NCI-H226 (cell line): Measurements from ENCODE around the gene EIF4E.
"Not testable (repeated sequence)": the region's sequence is repeated elsewhere in the genome, so short reads cannot be mapped to it uniquely, and the experiment has no call there.

ENCODE experiments used
- DNase-seq: peaks from one replicate; pipeline ENCODE4 v3.0.0-alpha.2; 2015

The EIF4E gene, protein sequence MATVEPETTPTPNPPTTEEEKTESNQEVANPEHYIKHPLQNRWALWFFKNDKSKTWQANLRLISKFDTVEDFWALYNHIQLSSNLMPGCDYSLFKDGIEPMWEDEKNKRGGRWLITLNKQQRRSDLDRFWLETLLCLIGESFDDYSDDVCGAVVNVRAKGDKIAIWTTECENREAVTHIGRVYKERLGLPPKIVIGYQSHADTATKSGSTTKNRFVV

DNA sequence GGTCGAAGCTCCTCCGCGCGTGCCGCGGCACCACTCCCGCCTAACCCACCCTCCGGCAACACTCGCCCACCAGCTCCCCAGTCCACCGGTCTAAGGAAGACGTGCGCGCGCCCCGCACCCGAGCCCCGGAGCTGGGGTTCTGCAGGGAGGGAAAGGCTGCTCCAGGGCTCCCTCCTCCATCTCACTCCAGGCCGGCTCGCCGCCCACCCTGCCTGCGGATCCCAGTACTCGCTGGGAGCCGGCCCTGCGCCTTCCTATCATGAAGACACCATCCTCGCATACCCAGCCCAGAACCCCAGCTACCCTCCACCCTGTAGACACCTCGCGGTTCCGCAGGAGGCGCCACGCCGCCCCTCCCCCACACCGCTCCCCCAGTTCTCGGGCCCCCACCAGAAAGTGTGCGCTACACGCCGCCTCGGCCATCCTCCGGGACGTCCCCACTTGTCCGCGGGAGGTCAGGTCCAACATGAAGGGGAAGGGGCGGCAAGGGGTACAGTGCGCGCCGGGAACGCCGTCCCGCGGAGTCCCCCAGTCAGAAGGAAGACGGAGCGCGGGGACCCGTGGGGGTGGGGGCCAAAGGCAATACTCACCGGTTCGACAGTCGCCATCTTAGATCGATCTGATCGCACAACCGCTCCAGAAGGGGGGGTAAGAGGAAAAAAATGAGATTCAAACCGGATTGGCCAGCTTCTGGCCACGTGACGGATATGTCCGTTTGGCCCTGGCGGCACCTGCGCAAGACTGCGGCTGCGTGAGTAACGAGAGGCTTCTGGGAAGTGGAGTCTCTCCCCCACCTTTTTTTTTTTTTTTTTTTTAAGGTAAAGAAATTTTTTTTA lies at the start of gene EIF4E:
EIF4E (minus strand) TSS at position 629 of the 836 bp plus-strand sequence; CDS start at position 608, 21 bp downstream.
- peak; percentile 96 for DNase-seq

DNA sequence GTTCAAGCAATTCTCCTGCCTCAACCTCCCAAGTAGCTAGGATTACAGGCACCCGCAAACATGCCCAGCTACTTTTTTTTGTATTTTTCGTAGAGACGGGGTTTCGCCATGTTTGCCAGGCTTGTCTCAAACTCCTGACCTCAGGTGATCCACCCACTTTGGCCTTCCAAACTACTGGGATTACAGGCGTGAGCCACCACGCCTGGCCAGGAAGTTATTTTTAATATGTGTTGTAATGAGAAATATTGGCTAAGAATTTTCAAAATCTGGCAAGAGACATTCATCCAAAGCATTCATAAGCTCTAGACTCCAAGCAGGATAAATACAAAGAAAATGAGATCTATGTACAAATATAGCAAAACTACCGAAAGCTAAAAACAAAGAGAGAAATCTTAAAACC lies 48.6 kb upstream of the EIF4E start:
- DNase-seq: no peak

DNA sequence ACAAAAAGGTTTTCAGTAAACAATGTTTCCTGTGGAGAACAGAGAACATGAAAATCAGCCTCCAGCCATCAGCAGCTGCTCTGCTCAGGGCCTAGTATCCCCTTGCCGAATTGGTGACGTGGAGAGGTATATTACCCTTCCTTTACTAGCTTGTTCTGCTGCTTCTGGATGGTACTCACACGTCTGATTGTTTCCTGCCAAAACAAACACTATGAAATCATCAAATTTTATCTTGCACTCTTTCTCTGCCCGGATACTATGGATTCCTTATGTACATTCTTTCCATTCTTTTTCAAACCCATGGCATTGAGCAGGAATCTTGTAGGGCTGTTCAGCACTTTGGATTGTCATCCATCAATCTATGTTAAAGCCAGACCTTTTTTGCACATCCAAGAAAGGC lies 47.8 kb upstream of the EIF4E start:
- peak; percentile 80 for DNase-seq

DNA sequence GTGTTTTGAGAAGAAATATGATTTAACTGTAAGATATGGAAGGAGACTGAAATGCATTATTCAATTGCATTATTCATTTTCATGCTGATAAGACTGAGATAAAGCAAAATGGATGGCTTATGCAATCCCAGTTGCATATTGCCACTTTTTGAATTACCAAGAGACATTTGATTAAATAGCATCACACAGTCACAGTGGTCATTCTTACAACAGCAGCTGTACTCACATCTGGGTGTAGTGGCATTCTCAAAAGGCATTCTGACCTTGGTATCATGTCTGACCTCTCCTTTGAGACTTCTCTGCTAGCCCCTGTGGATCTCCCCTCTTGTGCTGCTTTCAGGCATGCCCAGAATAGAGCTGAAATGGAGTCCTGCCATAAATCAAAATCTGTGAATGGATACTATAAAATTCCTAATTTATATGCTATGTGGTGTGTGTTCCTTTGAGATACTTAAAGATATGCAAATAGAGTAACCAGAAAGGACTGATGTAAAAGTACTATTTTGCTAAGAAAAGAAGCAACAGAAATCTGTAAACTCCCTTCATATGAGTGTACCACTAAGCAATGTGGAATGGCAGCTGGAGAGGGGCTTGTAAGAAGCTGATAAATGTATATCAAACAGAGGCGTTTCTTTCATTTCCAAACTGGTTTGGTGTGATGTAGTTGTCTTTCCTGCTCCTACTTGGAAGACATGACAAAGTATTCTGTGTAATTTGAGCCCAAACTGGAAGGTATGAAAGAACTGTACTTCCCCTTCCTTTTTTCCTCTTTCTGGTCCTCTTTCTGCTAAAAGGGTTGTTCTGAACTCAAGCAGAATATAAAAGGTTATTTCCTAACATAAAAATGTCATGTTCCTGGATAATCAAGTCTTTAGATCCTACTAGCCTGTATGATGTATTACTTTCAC lies 41.2 kb upstream of the EIF4E start:
- no peak for DNase-seq

DNA sequence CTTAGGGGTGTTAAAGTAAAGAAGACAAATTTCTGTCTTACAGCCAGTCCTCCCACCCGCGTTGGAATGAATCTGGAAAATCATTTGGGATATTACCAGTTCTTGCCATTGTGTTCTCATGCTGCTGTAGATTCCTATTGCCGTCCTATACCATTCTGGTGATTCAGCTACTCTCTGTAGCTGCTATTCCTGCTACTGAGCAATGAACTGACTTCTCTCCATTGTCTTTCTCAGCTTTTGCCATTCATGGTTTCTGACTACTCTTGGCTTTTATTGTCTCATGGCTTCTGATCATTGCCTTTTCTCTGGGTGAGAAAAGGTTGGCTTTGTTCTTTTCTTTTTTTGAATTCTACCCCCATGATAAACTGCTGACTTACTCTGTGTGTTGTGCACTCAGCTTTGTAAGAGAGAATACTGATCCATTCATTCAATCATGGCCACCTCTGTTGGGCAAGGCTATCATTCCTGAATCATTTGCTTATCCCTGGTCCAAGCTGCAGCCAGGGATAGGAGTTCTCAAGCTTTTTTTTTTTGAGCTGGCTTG lies 38.9 kb upstream of the EIF4E start:
- no peak for DNase-seq

DNA sequence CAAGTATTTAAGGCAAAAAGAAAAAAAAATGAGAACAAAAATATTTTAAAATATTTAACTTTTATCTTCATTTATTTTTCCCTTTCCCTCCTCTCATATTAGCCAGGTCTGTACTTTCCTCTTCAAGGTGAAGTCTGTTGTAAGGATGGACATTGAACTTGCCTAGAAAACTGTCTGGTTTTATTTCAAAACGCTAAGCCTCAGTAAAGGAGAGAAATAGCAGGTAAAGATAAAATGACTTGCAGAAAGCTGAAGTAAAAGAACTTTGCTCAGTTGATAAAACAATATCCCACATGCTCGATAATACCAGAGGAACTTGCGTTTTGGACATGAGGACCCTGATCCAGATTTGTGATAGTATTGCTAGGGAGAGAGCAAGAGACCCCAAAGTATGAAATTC lies 38.0 kb upstream of the EIF4E start:
- DNase-seq: no peak

DNA sequence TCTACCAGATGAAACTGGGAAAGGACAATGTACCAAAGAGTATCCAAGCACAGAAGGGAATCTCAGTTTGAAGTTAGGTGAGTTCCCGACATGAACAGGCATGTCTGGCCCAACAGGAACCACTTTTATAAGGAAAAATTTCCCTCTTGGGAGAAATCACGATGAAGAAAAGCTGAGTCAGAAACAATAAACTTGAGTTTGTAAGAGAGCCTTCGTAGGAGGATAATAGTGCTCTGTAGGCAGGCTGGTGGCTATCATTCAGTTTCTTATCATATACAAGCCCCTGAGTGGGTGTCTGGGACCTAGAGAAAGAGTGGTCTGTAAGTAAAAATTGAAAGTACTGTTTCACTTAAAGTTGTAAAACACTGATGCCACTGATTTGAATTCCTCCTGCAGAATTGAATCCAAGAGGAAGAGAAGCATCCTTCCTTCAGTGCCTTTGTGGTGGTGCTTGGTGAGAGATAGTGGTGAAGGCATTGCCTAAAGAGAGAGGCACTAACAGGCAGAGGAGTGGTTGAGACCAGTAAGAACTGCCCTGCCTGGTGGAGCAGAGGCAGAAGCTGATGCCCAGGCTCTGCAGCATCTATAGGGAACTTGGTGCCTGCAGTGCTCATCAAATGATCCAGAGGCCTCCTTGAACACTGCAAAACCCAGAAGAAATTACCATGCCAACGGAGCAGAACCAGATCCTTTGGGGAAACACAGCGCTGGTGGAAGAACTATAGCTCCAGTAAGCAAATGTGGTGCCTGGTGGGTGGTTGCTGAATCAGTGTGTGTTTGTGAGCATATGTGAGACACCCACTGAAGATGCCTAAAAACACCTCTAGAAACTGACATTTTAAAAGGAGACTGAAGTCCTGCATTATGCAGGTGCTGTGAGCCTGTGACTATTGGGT lies 34.9 kb upstream of the EIF4E start:
- no peak for DNase-seq

DNA sequence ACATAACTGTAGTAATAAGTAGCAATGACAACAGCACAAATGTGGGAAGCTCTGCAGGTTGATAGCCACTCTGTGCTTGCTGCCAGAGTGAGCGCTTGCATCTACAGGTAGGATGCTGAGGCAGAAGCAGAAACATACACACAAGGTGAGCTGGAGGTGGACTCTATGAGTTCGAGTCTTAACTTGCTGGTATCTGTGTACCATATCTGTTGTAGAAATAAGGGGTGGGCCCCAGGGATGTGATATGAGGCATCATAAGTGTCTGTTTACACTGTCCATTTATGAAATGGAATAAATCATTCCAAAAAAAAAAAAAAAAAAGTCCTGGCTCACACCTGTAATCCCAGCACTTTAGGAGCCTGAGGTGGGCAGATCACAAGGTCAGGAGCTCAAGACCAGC lies 32.8 kb upstream of the EIF4E start:
- no peak for DNase-seq

DNA sequence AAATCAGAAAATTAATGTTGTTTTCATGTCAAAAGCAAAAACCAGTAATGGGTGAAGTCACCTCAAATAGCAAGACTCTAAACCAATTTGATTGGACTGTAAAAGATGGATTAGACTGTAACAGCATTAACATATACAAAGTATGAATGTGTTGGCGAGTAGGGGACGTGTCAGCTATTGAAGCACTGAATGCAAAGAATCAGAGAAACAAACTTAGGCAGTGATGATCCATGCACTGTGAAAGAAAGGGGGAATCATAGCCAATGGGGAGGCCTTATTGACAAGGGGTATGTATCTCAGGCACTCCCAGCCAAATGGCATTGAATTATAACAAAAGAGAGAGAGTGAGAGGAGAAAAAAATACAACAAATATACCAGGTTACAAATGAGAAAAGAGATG lies 30.5 kb upstream of the EIF4E start:
- DNase-seq: no peak

DNA sequence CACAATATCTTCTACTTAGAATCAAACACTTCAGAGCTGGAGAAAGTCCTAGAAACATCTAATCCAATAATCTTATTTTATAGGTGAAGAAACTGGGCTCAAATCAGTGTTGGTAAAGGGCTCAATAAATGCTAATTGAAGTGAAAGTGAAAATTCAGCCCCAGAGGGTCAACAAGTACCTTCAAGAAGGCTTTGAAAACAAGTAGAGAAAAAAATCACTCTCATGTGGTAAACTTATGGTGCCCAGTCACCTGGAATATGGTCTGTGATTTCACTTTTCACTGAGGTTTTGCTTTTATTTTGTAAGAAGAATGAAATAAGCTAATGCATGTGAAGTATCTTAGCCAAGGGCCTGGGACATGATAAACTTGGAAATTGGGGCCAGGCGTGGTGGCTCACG lies 29.1 kb upstream of the EIF4E start:
- no peak for DNase-seq

DNA sequence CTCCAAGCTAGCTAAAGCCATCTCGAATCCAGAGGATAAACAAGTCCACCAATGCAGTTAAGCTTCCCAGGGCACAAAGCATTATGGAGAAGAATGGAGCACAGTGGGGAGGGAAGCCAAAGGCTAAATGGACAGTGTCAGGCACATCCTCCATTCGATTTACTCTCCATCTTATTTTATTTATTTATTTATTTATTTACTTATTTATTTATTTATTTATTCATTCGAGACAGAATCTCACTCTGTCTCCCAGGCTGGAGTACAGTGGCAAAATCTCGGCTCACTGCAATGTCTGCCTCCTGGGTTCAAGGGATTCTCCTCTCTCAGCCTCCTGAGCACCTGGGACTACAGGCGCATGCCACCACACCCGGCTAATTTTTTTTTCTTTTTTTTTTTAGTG lies 26.3 kb upstream of the EIF4E start:
- DNase-seq: no peak

DNA sequence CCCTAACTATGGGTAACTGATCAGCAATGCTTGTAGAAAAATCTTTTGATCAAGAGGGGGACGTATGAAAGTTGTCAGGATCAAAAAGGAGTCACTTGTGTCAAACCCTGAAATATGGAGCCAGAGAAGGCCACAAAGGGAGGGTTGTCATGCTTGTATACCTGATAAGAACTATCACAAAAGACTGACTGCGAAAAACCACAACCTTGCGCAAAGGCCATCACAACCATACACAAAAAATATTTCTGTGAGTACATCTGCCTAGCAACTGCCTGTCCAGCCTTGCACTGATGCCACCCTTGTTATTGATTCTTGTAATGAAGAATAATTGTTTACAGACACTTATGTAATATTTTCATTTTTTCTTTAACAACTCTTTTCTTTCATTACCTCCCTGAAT lies 22.8 kb upstream of the EIF4E start:
- no peak for DNase-seq

DNA sequence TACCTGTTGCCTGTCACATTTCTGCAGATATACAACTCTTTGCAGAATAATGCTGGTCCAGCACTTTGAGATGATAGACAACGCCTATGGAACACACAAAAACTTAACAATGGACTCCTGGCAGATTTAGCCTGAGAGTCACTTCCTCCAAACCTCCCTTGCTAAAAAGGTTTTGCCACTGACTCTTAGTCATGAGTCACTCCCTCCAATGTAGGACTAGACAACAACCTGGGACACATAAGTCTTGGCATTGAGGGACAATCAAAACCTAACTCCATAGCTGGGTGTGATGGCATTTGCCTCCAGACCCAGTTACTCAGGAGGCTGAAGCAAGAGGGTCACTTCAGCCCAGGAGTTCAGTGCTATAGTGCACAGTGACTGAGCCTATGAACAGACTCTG lies 22.0 kb upstream of the EIF4E start:
- DNase-seq: no peak

DNA sequence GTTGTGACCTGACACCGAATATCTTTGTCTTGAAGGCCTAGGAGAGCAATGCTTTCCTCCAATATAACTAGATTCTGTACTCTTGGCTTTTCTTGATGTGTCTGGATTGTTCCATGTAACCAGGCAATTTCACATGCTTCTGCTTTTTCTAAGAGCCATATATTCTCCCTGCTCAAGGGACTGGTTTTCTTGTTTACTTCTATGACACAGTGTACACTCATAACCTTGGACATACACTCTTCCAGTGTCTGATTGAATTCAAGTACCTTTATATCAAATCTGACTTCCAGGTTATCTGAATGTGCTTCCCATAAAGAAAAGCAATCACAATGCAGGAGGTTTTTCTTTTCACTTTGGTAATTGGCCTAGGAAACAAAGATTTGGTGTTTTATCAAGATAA lies 17.4 kb upstream of the EIF4E start:
- DNase-seq: no peak

DNA sequence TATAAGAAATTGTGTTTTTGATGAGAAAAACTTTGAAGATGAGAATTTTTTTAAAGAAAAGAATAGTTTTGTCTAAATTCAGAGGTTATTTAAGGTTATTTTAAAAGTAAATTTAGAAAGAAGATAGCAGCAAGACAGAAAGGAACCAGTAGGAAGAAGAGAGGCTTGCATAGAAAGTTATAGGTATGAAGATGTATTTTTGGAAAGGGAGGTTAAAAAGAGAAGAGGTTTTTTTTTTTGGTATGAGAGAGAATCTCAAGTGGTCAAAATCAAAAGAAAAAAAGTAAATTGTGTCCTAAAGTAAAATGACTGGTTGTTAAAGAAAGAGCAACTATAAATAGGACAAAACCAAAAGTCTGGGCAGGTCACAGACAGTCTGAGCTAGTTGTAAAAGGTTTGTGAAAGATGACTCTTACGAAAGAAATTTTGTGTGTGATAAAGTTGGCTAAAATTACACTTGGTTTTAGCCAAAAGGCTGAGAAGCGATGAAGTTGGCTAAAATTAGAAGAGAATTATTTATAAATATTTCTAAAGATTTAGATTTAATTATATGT lies 16.4 kb upstream of the EIF4E start:
- DNase-seq: no peak

DNA sequence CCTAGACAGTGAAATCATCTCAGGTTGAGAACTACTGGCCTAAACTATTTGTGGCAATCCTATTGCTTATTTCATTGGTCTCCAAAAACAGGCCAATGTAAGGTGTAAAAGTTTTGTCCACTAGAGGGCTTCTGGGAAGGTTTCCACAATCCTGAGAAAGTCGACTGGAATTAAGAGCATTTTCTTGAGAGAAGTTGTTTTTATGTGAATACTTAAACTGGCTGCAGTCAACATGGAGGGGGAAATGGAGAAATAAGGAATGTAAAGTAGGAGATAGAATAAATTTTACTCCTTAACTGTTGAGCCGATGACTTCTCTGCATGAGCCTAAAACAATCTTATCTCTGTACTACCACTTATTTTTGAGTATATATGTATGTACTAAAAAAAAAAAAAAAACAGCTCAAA lies 11.0 kb upstream of the EIF4E start:
- peak; percentile 37 for DNase-seq

DNA sequence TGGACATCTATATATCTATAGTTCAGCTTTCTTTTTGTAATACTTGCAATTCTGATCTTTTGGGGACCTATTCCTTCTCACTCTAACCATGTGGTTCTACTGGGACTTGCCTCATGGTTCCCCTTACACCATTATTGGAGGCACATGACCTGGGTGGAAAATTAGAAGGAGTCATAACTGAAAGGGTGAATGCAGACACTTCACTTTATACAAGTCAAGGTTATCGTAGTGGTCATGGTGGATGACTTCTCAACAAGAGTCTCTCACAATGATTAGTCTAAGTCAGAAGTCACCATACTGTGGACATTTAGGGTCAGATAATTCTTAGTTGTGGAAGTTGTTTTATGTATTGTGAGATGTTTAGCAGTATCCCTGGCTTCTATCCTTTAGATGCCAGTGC lies 10.5 kb upstream of the EIF4E start:
- no peak for DNase-seq

DNA sequence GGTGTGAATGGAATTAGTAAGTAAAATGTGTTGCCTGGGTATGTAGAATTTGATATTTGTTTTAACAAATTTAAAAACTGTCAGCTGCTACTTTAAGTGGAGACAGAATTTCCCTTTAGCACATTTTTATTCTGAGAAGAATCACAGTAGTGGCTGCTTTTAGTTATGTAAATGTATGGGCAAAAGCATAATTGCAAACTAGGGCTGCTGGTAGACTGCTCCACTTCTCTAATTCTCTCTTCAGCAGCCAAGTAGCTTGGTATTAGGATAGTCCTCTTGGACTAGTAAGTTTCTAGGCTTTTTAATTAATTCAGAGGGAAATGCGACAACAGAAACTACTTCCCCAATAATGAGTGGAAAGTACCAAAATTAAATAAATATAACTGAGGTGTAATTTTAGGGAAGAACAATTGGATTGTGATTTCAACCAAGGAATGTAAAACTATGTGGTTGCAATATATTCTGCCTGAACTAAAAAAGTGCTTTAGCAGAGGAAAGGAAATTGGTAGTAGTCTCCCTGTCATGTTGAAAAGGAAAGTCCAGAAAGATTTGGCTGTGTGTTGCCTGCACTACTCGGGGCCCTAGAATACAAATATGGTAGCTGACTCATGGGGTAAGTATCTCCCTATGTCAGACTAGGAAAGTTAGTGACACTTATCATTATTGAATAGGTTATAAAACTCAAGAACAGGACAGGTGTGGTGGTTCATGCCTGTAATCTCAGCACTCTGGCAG lies 9.2 kb upstream of the EIF4E start:
- DNase-seq: peak; percentile 42

DNA sequence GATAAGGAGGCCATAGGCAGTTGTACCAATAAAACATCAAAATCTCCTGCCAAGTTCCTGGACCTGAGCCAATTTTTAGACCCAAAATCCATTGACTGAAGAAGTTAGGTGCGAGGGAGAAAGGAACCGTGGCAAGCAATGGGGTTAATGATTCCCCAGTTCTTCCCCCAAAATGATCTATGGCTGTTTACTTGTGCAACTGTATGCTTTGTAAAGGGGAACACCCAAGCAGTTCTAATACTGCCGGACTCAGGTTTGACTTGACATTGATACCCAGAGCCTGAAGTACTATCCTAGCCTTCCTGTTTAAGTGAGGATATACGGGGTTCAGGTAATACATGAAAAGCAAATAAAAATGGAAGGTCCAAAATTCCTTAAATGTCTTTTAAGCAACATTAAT lies 6.7 kb upstream of the EIF4E start:
- DNase-seq: no peak

DNA sequence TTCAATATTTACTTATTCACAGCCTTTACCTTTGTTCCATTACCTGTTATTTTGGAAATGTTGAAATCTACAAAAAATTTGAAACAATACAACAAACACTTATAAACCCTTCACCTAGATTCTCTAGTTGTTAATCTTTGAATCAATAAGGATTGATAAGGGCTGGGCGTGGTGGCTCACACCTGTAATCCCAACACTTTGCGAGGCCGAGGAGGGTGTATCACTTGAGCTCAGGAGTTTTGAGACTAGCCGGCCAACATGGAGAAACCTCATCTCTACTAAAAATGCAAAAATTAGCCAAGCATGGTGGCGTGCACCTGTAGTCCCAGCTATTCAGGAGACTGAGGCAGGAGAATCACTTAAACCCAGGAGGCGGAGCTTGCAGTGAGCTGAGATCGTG lies 5.9 kb upstream of the EIF4E start:
- not testable (repeated sequence) for DNase-seq

DNA sequence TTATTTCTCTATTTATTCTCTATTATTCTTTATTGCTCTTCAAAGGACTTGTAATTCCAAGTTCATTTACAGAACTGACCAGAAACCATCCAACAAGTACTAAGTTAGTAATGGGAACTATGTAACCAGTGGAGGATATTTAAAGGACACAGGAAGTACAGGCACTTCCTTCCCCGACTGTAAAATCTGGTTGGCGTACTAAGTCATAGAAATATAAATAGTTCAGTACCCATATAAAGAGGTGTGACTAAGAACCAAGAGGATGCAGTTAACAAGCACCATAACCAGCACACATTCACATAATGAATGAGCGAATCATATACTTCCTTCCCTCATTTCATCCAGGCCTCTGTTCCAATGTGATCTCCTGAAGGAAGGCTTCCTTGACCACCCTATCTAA lies 3.6 kb upstream of the EIF4E start:
- DNase-seq: no peak
